NK-92 (cell line): ENCODE measurements around the gene OBP2A.

ENCODE experiments used
- DNase-seq: peaks from one replicate; lab custom pipeline; 2025; ENCODE audit not compliant: unreplicated experiment; lab: John Stamatoyannopoulos, UW

OBP2A gene

DNA sequence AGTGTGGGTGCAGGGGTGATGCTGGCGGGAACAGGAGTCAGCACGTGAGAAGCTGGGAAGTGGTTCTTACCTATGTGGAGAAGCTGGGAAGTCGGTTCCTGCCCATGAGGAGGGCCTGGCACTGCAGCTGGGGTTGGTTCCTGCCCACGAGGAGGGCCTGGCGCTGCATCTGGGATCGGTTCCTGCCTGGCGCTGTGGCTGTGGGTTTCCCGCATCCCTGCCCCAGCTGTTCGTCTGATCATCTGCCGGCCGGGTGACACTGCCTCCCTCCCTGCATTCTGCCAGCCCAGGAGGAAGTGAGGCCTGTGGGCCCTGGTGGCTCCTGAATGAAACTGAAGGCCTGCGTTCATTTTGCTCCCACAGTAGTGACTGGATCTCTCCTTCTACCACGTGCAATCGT is 5.1 kb downstream of the OBP2A start:
- no peak for DNase-seq

DNA sequence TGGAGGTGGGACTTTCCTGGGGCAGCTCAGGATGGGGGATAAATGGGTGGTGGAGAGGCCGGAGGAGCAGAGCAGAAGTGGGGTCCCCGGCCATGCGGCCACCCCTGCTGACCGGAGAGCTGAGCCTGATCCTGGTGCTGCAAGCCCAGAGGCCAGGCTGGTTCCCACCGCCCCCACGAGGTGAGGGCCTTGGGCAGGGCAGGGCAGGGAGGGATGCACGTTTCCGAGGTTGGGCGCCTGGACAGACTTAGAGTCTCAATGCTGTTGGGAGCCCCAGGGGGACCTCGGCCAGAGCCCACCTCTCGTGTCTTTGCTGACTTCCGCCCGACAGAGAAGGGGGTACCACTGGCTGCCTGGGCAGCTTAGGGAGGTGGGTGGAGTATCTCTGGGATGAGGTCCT is 5.5 kb downstream of the OBP2A start:
- DNase-seq, result no peak

DNA sequence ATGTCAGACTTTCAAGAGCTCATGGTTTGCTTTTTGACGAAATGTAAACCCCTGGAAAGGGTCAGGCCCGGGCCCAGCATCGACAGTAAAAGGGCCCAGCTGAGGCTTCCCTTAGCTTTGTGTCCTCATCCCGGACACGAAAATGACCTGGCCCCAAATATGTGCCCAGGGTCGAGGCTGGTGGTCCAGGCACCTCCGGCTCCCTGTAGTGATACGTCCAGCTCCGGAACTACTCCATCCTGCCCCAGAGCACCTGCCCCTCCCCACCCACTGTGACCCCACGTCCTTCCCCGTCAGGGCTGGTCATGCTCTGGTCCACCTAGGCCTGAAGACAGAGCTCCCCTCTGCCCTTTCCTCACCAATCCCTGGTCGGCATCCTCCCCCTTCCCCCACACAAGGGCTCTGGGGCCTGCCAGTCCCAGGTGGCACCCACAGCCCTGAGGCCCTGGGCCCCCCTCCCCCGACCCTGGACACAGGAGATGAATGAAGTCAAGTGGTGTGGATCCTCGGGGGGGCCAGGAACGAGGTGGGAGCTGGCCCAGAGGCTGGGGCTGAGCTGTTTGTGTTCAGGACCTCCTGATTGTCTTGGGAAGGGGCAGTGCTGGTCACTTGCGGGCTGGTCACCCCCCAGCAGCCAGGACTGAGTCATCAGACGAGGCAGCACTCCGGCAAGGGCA is 6.2 kb downstream of the OBP2A start:
- no peak for DNase-seq

DNA sequence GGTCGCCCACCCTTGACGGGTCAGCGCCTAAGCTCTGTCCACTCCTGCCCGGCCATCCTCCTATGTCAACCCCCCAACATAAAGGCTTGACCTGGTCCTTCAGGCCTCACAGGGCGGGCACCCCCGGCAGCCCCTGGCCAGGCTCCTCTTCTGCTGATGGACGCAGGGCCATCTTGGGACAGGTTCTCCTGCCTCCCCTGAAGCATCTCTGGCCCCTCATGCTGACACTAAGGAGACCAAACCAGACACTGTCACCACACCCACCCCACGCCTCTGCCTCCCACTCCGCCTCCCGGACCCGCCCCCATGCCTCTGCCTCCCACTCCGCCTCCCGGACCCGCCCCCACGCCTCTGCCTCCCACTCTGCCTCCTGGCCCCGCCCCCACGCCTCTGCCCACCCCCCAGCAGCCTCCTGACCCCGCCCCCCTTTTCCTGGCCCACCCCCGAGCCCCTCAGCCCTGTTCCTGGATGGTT is 6.8 kb downstream of the OBP2A start:
- DNase-seq, result no peak

DNA sequence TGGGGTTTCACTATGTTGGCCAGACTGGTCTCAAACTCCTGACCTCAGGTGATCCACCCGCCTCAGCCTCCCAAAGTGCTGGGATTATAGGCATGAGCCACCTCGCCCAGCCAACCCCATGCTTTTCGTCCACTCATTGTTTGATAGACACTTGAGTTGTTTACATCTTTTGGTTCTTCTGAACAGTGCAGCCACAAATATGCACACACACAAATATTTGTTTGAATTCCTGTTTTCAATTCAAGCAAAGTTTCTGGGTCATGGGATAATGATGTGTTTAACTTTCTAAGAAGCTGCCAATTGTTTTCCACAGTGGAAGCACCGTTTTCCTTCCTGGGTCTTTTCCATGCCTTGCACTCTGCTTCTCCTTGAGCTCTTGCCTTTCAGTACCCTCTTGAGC is 8.8 kb downstream of the OBP2A start:
- DNase-seq, result no peak

DNA sequence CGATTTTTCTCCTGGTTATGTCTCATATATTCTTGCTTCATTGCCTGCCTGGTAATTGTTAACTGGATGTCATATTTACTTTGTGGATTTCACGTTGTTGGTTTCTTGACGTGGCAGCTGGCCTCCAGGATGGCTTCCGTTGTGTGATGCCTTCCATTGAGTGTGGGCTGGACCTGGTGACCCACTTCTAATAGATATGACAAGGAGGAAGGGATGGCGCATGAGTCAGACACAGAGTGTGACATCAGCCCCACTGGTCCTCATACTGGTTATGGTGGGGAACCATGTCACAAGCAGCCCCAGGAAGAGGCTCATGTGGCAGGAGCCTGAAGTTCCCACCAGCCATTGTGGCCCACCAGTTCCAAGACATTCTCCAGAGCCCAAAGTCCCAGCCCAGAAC is 9.3 kb downstream of the OBP2A start:
- DNase-seq, result no peak

DNA sequence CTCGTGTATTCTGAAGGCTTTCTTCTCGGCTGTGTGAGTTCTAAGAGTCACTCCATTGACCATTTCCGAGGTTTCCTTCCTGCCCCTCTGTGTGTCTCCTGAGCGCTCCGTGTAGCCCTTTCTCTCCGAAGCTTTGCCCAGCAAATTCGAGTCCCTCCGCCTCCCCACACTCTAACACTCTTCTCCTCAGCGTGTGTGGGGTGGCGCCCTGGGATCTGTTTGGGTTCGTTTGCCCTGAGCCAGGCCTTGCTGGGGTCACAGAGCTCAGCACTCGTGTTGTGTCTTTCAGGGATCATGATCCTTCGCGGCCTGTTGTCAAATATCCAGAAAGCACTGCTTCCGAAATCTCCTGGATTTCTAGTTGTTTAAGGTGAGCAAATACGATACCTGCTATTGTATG is 10.0 kb downstream of the OBP2A start:
- no peak for DNase-seq

DNA sequence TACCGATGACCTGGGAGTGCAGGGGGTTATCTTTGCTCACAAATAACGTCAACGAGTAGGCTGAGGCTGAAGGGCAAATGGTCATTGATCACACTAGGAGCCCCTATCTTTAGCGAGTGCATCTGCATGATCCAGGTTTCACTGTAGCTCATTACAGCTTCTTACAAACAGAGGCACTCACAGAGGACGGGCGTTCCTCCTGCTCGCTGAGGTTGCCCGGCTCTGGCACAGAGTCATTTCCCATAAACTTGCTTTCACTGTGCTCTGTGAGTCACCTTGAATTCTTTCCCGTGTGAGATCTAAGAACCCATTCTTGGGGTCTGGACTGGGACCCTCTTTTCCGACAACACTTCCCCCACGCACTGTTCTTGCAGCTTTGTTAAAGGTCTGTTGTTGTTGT is 13.7 kb downstream of the OBP2A start:
- DNase-seq, result no peak

DNA sequence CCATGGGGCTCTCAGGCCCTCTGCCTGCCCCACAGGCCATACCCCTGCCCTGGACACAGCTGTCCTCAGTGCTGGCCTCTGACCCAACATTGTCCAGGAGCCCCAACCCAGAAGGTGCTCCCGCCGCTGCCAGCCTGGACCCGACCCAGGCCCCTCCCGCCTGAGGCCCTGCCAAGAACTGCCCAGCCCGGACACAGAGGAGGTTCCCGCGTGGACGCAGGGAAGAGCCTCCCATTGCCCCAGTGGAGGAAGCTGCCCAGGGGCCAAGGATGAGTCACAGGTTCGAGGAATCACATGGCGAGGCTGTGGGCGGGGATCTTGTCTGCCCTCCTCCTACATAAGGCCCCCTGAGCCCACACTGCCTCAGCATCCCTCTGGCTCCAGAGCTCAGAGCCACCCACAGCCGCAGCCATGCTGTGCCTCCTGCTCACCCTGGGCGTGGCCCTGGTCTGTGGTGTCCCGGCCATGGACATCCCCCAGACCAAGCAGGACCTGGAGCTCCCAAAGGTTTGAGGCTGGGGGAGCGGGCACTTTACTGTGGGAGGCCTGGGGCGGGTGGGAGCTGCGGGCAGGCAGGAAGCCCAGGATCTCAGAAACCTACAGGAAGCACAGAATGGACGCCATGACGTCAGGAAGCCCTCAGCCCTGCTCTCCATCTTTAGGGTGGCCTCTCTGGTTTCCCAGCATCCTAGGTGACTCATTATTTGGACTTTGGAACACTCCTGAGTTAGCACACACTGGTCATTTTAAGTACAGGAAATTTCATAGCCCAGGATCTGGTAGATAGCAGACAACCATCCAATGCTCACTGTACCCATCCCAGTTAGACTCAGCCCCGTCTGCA is 15.7 kb downstream of the OBP2A start, which contains the start of gene PAEP:
Gene PAEP (plus strand): TSS at position 366 of the 844 bp plus-strand sequence.
- DNase-seq, result no peak

DNA sequence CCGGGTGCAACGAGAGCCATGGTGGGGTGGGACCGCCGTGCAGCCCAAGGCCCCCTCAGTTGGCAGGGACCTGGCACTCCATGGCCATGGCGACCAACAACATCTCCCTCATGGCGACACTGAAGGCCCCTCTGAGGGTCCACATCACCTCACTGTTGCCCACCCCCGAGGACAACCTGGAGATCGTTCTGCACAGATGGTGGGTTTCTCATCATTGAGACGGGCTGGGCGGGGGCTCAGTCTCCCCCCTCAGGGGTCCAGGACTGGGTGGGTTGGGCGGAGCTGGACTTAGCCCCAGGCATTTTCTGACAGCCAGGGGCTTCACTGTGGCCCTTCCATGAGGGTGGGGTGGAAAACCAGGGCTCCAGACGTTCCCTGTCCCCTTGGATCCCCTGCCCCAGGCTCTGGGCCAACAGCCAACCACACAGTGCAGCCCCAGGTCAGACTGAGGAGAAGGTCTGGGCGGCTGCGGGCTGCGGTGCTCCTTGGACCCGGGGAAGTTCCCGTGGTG is 16.4 kb downstream of the OBP2A start:
- no peak for DNase-seq

DNA sequence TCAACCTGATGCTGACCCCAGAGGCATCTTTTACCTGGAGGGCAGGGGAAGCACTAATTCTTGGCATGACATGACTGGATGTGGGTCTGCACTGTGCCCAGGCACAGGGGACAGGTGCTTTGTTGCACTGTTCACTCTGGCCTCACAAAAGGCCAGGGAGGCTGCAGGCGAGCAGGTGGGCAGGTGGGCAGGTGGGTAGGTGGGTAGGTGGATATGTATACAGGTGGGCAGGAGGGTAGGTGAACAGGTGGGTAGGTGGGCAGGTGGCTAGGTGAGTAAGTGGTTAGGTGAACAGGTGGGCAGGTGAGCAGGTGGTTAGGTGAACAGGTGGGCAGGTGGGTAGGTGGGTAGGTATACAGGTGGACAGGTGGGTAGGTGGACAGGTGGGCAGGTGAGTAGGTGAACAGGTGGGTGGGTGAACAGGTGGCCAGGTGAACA is 17.1 kb downstream of the OBP2A start:
- DNase-seq, result no peak

DNA sequence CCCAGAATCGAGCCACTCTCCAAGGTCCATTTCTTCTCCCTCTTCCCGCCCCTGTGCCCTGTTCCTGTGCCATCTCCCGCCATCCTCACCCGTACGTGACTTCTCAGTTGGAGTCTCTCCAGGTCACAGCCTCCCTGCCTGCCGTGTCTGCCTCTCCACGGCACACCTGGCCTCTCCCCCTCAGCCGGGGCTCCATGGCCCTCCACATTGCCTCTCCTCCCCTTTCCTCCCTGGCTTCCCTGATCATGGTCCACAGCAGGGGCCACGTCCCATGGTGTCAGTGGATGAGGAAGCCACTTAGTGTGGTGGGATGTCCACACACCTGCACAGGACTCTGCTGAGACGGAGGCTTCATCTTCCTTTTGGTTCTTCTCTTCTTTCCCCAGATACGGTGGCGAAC is 17.9 kb downstream of the OBP2A start:
- DNase-seq, result no peak

DNA sequence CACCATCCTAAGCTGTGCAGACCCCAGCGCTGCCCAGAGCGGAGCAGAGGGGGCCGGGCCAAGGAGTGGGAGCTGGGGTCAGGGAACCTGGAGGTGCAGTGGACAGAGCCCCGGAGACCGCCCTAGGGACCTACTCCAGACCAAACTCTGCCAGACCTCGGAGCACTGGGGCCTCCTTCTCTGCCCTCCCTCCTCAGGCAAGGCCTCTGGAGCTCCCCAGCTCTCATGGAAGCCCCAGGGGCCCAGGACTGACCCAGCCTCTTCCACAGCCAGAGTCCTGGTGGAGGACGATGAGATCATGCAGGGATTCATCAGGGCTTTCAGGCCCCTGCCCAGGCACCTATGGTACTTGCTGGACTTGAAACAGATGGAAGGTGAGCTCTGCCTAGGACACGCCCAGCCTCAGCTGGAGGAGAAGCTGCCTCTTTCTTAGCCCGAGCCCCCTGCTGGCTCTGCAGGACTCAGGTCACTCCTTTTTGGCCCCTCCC is 19.3 kb downstream of the OBP2A start:
- DNase-seq, result no peak

DNA sequence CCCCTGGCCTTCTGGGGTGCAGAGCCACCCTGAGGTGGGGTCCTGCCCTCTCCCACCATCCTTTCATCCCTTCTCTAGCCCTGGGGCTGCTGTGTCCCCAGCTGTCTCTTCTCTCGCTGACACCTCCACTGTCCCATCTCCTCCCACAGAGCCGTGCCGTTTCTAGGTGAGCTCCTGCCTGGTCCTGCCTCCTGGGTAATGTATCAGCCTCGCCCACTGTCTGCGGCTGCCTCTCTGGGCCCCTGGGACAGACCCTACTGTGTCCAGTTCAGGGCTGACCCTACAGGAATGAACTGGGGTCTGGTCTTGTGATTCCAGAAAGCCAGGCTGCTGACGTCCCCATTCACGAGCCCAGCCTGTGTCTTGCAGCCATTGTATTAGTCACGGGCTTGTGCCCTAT is 19.7 kb downstream of the OBP2A start:
- no peak for DNase-seq

DNA sequence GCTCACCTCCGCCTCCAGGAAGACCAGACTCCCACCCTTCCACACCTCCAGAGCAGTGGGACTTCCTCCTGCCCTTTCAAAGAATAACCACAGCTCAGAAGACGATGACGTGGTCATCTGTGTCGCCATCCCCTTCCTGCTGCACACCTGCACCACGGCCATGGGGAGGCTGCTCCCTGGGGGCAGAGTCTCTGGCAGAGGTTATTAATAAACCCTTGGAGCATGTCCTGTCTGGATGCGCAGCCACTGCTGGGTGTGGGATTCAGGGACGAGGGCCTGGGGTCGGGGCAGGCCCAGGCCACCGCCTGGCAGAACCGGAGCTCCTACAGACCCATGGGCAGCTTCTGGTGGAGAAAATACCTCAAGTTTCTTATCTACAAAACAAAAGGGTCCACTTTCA is 20.6 kb downstream of the OBP2A start:
- DNase-seq, result no peak

DNA sequence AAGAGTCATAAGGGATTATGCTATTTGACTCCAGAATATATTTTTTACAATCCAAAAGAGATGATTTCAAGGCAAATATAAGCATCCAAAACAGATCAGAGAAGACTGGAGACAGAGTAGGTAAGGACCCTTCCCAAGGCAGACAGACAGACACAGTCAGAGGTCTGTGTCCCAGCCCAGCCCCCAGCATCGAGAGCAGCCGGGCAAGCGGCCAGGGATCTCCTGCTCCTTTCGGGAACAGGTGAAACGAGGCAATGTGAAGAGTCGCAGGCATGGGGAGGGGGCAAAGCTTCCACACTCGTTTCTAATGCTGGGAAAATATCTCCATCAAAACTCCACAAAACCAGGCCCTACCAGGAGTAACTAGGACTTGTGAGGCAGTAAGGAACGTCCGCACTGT is 21.4 kb downstream of the OBP2A start:
- no peak for DNase-seq

DNA sequence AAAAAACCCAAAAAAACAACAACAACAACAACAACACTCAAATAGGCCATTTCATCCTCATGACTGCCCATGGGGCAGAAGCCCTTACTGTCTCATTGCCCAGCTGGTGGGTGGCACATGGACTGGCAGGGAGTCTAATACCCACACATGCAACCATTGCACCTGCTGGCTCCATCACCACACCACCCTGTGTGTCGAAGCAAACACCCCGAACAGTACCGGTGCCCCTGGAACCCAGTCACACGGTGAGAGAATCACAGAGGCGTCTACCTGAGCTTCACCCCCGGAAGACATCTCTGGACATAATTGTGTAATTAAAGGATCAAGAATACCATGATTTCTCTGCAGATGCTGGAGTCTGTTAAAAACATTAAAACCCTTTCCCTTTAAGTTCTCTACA is 22.1 kb downstream of the OBP2A start:
- DNase-seq, result no peak

DNA sequence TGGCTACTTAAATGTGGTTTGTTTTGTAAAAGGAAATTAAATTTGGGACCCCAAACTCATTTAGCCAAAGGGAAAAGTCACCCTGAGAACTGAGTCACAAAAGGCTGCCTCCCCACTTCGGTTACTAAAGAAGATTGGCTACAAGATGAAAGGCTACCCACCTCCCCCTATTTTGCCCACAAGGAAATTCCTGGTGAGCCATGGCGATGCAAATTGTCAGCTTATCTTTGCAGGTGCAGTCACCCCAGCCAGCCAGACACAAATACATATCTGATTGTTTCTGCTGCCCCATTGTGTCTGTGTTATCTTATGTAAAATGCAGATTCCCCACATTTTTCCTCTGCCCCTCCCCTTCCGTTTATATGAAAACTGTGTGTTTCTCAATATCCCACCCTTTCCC is 24.5 kb downstream of the OBP2A start:
- DNase-seq, result no peak

DNA sequence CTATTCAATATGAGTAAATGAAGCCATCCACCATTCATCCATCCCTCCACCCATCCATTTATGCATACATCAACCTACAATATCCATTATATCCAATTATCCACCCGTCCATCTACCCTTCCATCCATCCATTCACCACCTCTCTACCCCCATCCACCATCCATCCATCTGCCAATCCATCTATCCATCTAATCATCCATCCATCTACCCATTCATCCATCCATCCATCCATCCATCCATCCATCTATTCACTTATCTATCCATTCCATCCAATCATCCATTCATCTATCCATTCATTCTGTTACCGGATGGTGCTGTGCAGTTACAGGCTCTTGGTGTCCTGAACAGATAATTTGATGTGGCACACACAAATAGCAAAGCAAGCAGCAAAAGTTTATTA is 26.3 kb downstream of the OBP2A start:
- DNase-seq, result no peak

DNA sequence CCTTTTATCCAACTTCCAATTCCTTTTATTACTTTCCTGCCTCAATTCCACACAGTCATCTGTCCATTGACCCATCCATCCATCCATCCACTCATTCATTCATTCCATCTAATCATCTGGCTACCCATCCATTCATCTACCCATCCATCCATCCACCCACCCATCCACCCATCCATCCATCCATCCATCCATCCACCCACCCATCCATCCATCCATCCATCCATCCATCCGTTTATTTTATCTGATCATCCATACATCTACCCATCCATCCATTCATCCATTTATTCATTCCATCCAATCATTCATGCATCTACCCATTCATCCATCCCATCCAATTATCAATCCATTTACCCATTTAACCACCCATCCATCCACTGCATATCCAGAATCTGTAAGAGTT is 27.2 kb downstream of the OBP2A start:
- DNase-seq, result no peak

DNA sequence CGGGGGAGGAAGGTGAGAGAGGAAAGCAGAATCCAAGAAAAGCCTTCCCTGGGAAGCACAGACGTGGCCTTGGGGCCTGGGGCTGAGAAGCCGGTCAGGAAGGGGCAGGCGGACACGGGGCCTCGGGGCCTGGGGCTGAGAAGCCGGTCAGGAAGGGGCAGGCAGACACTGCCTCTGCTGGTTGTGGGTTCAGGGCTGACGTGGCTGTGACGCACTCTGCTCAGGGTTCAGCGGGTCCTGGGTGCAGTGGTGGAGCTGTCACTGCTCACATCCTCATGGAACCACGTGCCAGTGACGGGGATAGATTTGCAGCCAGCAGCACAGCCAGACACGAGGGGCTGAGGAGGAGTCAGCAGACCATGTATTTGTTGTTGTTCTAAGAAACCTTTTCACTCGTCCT is 28.4 kb downstream of the OBP2A start:
- DNase-seq, result no peak

DNA sequence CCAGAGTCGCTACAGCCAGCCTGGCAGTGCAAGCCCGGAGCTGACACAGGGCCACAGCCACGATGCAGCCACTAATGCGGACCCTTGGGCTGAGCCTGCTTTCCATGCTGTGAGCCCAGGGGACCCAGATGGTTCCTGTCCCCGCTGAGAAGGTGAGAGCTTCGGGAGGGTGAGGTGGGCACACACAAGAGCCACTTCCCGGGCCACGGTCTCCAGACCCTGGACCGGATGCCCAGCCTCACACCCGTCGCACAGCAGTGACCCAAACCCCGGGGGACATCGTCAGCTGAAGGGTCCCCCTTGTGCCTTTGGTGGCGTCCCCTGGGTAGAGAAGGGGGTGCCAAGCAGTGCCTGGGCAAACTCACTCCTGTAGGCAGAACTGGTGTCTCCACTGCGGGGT is 29.0 kb downstream of the OBP2A start:
- no peak for DNase-seq
